Measurements from ENCODE around the gene FBXO45.

DNA sequence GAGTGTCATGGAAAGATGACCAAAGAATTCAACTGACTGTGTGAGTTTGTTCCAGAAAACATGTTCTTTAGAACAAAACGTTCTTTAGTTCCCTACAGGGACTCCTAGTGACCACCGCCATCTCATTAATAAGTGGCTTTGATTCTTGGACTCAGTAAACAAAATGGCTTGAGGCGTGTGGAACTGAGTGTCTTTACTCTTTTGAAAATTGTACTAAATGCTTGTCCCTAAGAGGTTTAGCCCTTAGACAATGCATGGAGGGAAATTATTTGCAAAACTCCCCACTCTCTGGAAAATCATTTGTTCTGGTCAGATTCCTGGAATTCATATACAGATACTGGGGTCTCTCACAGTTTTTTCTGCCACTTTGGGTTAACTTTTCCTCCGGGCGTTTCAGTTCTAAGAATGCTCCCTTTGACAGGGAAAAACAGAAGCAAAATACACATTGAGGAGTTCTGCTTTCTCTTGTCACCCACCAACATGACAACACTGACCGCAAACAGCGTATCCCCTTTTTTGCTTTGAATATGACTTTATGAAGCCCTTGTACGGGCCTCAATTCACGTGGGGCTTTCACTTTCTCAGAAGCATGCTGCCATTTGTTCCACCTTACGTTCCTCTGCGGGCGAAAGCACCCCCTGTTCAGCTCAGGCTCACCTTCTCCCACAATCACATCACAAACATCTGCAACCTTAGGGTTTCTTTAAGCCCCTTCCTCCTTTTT is 55.8 kb downstream of the FBXO45 start:
- TF ChIP-seq POLR2AphosphoS5 (IDR thresholded peaks at IDR 0.05; ENCODE audit: low read depth, low read length), result no peak
- TF ChIP-seq POLR2A (IDR thresholded peaks at IDR 0.05; ENCODE audit: low read depth, low read length), result no peak
- no peak; the same call in 1 of the 2 replicates for TF ChIP-seq TAF1 (IDR thresholded peaks at IDR 0.05; ENCODE audit: borderline replicate concordance, low read depth, low read length)

All from GM12892 (cell line).